Neural progenitor cell (in vitro differentiated cells): ENCODE results near the gene MAGEA1. TPM values are rescaled to one million over a fixed set of nuclear protein-coding genes. Genes with fewer than 3 reads are reported as not detected.

Experiments
- DNase-seq: peaks from one replicate; pipeline ENCODE4 v3.0.0-alpha.2; 2016; ENCODE audit warnings: low spot score
- H2AFZ ChIP-seq: fragments of 200-600 bp; sonication (generic); replicated peaks from 2 replicates; pipeline ENCODE4 v1.6.1; 2016; ENCODE audit warnings: antibody characterized with exemption
- H3F3A ChIP-seq: fragments of 200-600 bp; sonication (generic); 2 replicates; pipeline ENCODE4 v1.6.1; 2016; ENCODE audit warnings: antibody characterized with exemption, low read depth
- H3K27ac ChIP-seq: fragments of 200-600 bp; sonication (generic); 2 replicates; pipeline ENCODE4 v1.5.1; 2016; ENCODE audit warnings: mild to moderate bottlenecking
- H3K27me3 ChIP-seq: fragments of 200-600 bp; sonication (generic); 2 replicates; pipeline ENCODE4 v1.6.1; 2016; ENCODE audit warnings: mild to moderate bottlenecking, moderate library complexity
- H3K36me3 ChIP-seq: fragments of 200-600 bp; sonication (generic); 2 replicates; pipeline ENCODE4 v1.5.1; 2016
- H3K4me1 ChIP-seq: fragments of 200-600 bp; sonication (generic); 2 replicates; pipeline ENCODE4 v1.6.1; 2016; ENCODE audit warnings: mixed run types
- H3K4me2 ChIP-seq: fragments of 200-600 bp; sonication (generic); 2 replicates; pipeline ENCODE4 v1.6.1; 2016
- H3K4me3 ChIP-seq: fragments of 200-600 bp; sonication (generic); 2 replicates; pipeline ENCODE4 v1.5.1; 2016
- H3K79me2 ChIP-seq: fragments of 200-600 bp; sonication (generic); 2 replicates; pipeline ENCODE4 v1.6.1; 2016; ENCODE audit warnings: low read depth
- H3K9ac ChIP-seq: fragments of 200-600 bp; sonication (generic); 2 replicates; pipeline ENCODE4 v1.6.1; 2016
- H3K9me3 ChIP-seq: fragments of 200-600 bp; sonication (generic); 2 replicates; pipeline ENCODE4 v1.5.1; 2016; ENCODE audit warnings: low read depth
- H4K20me1 ChIP-seq: fragments of 200-600 bp; sonication (generic); 2 replicates; pipeline ENCODE4 v1.6.1; 2016; ENCODE audit warnings: low read depth
- H3K27ac Mint-ChIP-seq: 3 replicates; pipeline ENCODE4 v1.8.0; 2021; ENCODE audit warnings: mixed read lengths
- H3K27me3 Mint-ChIP-seq: 2 replicates; pipeline ENCODE4 v1.8.0; 2022; ENCODE audit warnings: low read depth, mild to moderate bottlenecking, inconsistent platforms, moderate library complexity, mixed read lengths; ENCODE audit not compliant: insufficient read depth
- H3K36me3 Mint-ChIP-seq: 3 replicates; pipeline ENCODE4 v1.8.0; 2021; ENCODE audit warnings: mixed read lengths
- H3K4me1 Mint-ChIP-seq: 3 replicates; pipeline ENCODE4 v1.8.0; 2021; ENCODE audit warnings: mixed read lengths
- H3K4me3 Mint-ChIP-seq: 3 replicates; pipeline ENCODE4 v1.8.0; 2021; ENCODE audit warnings: mild to moderate bottlenecking, moderate library complexity, mixed read lengths
- H3K9me3 Mint-ChIP-seq: 3 replicates; pipeline ENCODE4 v1.8.0; 2020; ENCODE audit warnings: mixed read lengths
- EZH2 ChIP-seq: fragments of 200-600 bp; sonication (generic); IDR thresholded peaks from 2 replicates; pipeline ENCODE4 v1.6.1; 2017; ENCODE audit warnings: antibody characterized with exemption, mild to moderate bottlenecking, moderate library complexity
- EZH2phosphoT487 ChIP-seq: fragments of 200-600 bp; sonication (generic); IDR thresholded peaks from 2 replicates; pipeline ENCODE4 v1.6.1; 2017; ENCODE audit warnings: antibody characterized with exemption
- total RNA-seq: library from RNA; depleted of rRNA; stranded (reverse); fragments of >200 nt; gene quantifications from 2 replicates; pipeline ENCODE4 v1.2.3, GENCODE V29; 2015; ENCODE audit warnings: low replicate concordance
- TF ChIP-seq, protein P1 (sequence below): fragments of 200-600 bp; sonication (generic); IDR thresholded peaks from 2 replicates; pipeline ENCODE4 v1.5.1; 2017; ENCODE audit warnings: antibody characterized with exemption, mild to moderate bottlenecking

Gene MAGEA1
- total RNA-seq, 1 donor from 2014 or later: not detected

DNA sequence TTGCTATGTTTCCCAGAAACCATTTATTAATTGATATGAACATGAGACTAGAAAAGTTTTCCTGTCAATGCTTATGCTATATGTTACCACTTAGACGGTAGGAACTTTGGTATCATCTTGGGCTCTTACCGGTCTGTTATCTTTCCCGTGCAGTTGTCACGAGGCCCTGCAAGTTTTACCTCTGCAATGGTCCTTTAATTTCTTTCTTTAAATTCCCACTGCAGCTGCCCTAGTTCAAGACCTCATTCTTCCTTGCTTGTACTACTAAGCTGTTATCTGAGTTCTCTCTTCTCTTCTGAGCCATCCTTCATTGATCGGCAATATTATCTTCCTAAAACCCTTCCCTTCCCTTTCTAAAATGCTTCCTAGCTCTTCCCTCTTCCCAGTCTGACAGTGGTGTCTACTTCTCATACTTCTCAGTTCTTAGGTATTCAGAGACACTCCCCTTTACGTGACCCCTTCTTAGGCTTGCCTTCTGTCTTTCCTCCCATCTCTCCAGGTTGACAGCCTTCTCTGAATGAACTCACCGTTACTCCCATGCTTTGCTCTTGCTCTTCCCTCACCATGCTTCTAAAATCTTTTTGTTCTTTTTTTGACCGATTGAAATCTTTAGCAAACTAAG lies 27.5 kb downstream of the MAGEA1 start:
- Histone ChIP-seq H3K27me3 (no peaks in the 10 kb centered on the region), H3K9me3 (peaks cover 4% of the 10 kb centered on the region), H3K9ac (no peak overlapping the region), H4K20me1 (no peaks in the 10 kb centered on the region), H3K4me2 (no peak overlapping the region), H3K79me2 (no peaks in the 10 kb centered on the region), H3K36me3 (no peaks in the 10 kb centered on the region), H2AFZ (no peak overlapping the region), H3K4me3 (no peak overlapping the region), H3F3A (no peaks in the 10 kb centered on the region), H3K4me1 (no peaks in the 10 kb centered on the region), H3K27ac (no peak overlapping the region)
- H3K9me3 Mint-ChIP-seq: peaks cover 10% of the 10 kb centered on the region
- TF ChIP-seq EZH2: no peak
- TF ChIP-seq, protein P1, sequence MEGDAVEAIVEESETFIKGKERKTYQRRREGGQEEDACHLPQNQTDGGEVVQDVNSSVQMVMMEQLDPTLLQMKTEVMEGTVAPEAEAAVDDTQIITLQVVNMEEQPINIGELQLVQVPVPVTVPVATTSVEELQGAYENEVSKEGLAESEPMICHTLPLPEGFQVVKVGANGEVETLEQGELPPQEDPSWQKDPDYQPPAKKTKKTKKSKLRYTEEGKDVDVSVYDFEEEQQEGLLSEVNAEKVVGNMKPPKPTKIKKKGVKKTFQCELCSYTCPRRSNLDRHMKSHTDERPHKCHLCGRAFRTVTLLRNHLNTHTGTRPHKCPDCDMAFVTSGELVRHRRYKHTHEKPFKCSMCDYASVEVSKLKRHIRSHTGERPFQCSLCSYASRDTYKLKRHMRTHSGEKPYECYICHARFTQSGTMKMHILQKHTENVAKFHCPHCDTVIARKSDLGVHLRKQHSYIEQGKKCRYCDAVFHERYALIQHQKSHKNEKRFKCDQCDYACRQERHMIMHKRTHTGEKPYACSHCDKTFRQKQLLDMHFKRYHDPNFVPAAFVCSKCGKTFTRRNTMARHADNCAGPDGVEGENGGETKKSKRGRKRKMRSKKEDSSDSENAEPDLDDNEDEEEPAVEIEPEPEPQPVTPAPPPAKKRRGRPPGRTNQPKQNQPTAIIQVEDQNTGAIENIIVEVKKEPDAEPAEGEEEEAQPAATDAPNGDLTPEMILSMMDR: no peak
- no peak for TF ChIP-seq EZH2phosphoT487
- no peaks in the 10 kb centered on the region for H3K36me3 Mint-ChIP-seq
- DNase-seq: no peak
- no peaks in the 10 kb centered on the region for H3K4me1 Mint-ChIP-seq
- H3K27me3 Mint-ChIP-seq: no peaks in the 10 kb centered on the region
- H3K27ac Mint-ChIP-seq: no peak overlapping the region
- no peak overlapping the region for H3K4me3 Mint-ChIP-seq

DNA sequence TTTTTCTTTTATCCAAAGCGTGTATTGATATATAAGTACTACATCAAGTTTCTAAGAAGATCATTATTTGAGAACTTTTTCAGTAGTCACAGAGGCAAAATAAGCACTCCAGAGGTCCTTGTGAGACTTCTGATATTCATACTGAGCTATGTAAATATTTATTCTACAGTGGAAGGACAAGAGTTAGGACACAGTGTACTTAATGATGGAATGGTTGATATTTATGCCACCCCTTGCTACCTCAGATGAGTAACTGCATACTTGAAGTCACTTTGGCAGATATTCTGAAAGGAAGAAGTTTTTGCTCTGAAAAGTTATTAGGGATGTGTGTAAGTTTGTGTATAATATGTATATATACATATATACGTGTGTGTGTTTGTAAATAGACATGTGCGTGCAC lies 30.3 kb downstream of the MAGEA1 start:
- Mint-ChIP-seq H3K4me1 (no peaks in the 10 kb centered on the region), H3K27ac (no peak overlapping the region), H3K4me3 (no peak overlapping the region), H3K9me3 (peaks cover 13% of the 10 kb centered on the region), H3K36me3 (no peaks in the 10 kb centered on the region), H3K27me3 (no peaks in the 10 kb centered on the region)
- no peak for TF ChIP-seq EZH2phosphoT487
- no peak for TF ChIP-seq EZH2
- TF ChIP-seq, protein P1: no peak
- no peaks in the 10 kb centered on the region for H3K27me3 ChIP-seq
- no peaks in the 10 kb centered on the region for H3F3A ChIP-seq
- no peaks in the 10 kb centered on the region for H3K4me1 ChIP-seq
- no peaks in the 10 kb centered on the region for H4K20me1 ChIP-seq
- DNase-seq: no peak
- no peak overlapping the region for H3K4me3 ChIP-seq
- H3K36me3 ChIP-seq: no peaks in the 10 kb centered on the region
- H2AFZ ChIP-seq: no peak overlapping the region
- H3K79me2 ChIP-seq: no peaks in the 10 kb centered on the region
- no peak overlapping the region for H3K4me2 ChIP-seq
- peaks cover 4% of the 10 kb centered on the region for H3K9me3 ChIP-seq
- no peak overlapping the region for H3K9ac ChIP-seq
- H3K27ac ChIP-seq: no peak overlapping the region

DNA sequence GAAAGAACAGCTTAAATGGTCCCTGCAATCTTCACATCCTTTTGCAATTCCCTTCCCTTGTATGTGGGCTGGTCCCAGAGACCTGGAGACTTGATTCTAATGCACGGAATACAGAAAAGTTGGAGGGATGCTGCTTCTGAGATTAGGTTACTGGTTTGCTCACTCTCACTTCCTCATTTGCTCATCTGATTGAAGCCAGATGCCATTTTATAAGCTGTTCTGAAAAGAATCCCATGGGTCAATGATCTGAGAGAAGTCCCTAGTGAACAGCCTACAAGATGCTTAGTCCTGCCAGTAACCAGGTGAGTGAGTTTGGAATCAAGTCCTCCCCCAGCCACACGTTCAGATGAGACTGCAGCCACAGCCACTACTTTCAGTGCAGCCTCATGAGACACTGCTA lies 35.9 kb downstream of the MAGEA1 start:
- no peak overlapping the region for H3K4me3 ChIP-seq
- DNase-seq: no peak
- peaks cover 4% of the 10 kb centered on the region for H3K9me3 ChIP-seq
- no peak overlapping the region for H3K9ac ChIP-seq
- no peaks in the 10 kb centered on the region for H3K4me1 ChIP-seq
- no peak overlapping the region for H3K4me2 ChIP-seq
- no peak overlapping the region for H2AFZ ChIP-seq
- no peaks in the 10 kb centered on the region for H3K79me2 ChIP-seq
- TF ChIP-seq EZH2: no peak
- no peak for TF ChIP-seq EZH2phosphoT487
- H3K27ac Mint-ChIP-seq: no peak overlapping the region
- no peaks in the 10 kb centered on the region for H4K20me1 ChIP-seq
- H3K4me3 Mint-ChIP-seq: no peak overlapping the region
- H3K36me3 ChIP-seq: no peaks in the 10 kb centered on the region
- H3K27me3 ChIP-seq: no peaks in the 10 kb centered on the region
- H3K9me3 Mint-ChIP-seq: peaks cover 16% of the 10 kb centered on the region
- peaks cover 2% of the 10 kb centered on the region for H3K27me3 Mint-ChIP-seq
- H3K4me1 Mint-ChIP-seq: no peaks in the 10 kb centered on the region
- no peak overlapping the region for H3K27ac ChIP-seq
- H3F3A ChIP-seq: no peaks in the 10 kb centered on the region
- no peaks in the 10 kb centered on the region for H3K36me3 Mint-ChIP-seq

DNA sequence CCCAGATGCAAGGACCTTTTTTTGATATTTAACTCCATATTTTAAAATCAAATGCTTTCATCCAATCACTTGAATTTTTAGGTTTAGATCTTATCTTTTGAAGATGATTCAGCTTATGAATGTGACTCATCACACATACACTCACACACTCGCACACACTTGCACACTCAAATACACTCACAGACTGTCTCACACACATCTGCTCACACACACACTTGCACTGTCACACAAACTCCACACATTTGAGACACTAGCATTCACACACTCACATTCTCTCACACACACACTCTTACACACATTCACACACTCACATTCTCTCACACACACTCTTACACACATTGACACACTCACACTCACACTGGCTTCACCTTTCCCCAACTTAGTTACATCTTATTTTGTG lies 37.8 kb downstream of the MAGEA1 start:
- Mint-ChIP-seq H3K4me3 (no peak overlapping the region), H3K36me3 (no peaks in the 10 kb centered on the region), H3K27me3 (peaks cover 2% of the 10 kb centered on the region), H3K4me1 (peaks cover 3% of the 10 kb centered on the region), H3K27ac (no peak overlapping the region), H3K9me3 (peaks cover 11% of the 10 kb centered on the region)
- no peak overlapping the region for H3K9ac ChIP-seq
- peaks cover 3% of the 10 kb centered on the region for H3K9me3 ChIP-seq
- H3K4me1 ChIP-seq: peaks cover under 1% of the 10 kb centered on the region
- H3K79me2 ChIP-seq: no peaks in the 10 kb centered on the region
- TF ChIP-seq, protein P1: no peak
- TF ChIP-seq EZH2: no peak
- TF ChIP-seq EZH2phosphoT487: no peak
- H3K4me3 ChIP-seq: no peak overlapping the region
- no peaks in the 10 kb centered on the region for H3F3A ChIP-seq
- H3K36me3 ChIP-seq: no peaks in the 10 kb centered on the region
- no peaks in the 10 kb centered on the region for H3K27me3 ChIP-seq
- H4K20me1 ChIP-seq: no peaks in the 10 kb centered on the region
- no peak overlapping the region for H3K4me2 ChIP-seq
- H2AFZ ChIP-seq: no peak overlapping the region
- H3K27ac ChIP-seq: no peak overlapping the region
- no peak for DNase-seq
